ENCODE measurements around the gene ELL.

The ELL gene

GRCh38 chr19:18495204-18495911, 26.5 kb downstream of the ELL start:
- POLR2A ChIA-PET, result interaction anchor here (1.4 kb wide), 1 partner anchor 26 kb away, joined by 4 read pairs; the partner anchor contains the start of gene ELL
- DNase-seq (ENCODE audit: extremely low spot score), result no peak
- CTCF ChIA-PET, result interaction anchor here (1.1 to 3.0 kb wide), 7 partner anchors 9 to 45 kb away, joined by 3 to 14 read pairs (median 5); no protein-coding TSS in a partner anchor
- no peak for TF ChIP-seq CTCF (IDR thresholded peaks at IDR 0.05; ENCODE audit: control extremely low read depth, extremely low read depth, low read depth, missing control alignments)

- ChIA-PET POLR2A (no interaction called here), CTCF (interaction anchor here (0.9 to 3.0 kb wide), 3 partner anchors 12 to 26 kb away, joined by 3 to 14 read pairs (median 4); no protein-coding TSS in a partner anchor)
- no peak for DNase-seq (ENCODE audit: extremely low spot score)
- no peak for TF ChIP-seq CTCF (IDR thresholded peaks at IDR 0.05; ENCODE audit: control extremely low read depth, extremely low read depth, low read depth, missing control alignments)
Measured at GRCh38 chr19:18494267-18494607, 27.6 kb downstream of the ELL start.

- DNase-seq (ENCODE audit: extremely low spot score), result no peak
- CTCF ChIA-PET, result interaction anchor here (0.7 to 3.0 kb wide), 7 partner anchors 9 to 43 kb away, joined by 3 to 14 read pairs (median 3); no protein-coding TSS in a partner anchor
- POLR2A ChIA-PET, result no interaction called here
- TF ChIP-seq CTCF (IDR thresholded peaks at IDR 0.05; ENCODE audit: control extremely low read depth, extremely low read depth, low read depth, missing control alignments), result no peak
Measured at GRCh38 chr19:18493440-18494266, 28.2 kb downstream of the ELL start.

GRCh38 chr19:18491995-18492953, 29.6 kb downstream of the ELL start:
- POLR2A ChIA-PET, result interaction anchor here (0.6 kb wide), 1 partner anchor 66 kb away, joined by 3 read pairs; no protein-coding TSS in a partner anchor
- DNase-seq (ENCODE audit: extremely low spot score), result no peak
- TF ChIP-seq CTCF (IDR thresholded peaks at IDR 0.05; ENCODE audit: control extremely low read depth, extremely low read depth, low read depth, missing control alignments), result no peak
- CTCF ChIA-PET, result interaction anchor here (1.1 to 3.0 kb wide), 5 partner anchors 10 to 41 kb away, joined by 3 to 14 read pairs (median 4); no protein-coding TSS in a partner anchor

- no peak for DNase-seq (ENCODE audit: extremely low spot score)
- TF ChIP-seq CTCF (IDR thresholded peaks at IDR 0.05; ENCODE audit: control extremely low read depth, extremely low read depth, low read depth, missing control alignments), result no peak
- POLR2A ChIA-PET, result interaction anchor here (0.7 kb wide), 1 partner anchor 22 kb away, joined by 8 read pairs; no protein-coding TSS in a partner anchor
- CTCF ChIA-PET, result no interaction called here
Measured at GRCh38 chr19:18490728-18491127, 31.1 kb downstream of the ELL start.

Data from GM10248 (cell line).